Measurements from ENCODE around the gene TUBE1. TPM values are rescaled to one million over a fixed set of nuclear protein-coding genes. Genes with fewer than 3 reads are reported as not detected.
A peak's percentile ranks its signal among the peaks of the same experiment; 100 is the strongest.

The TUBE1 gene
- total RNA-seq, 1 experiment from 2014 or later = 84.5 TPM

DNA sequence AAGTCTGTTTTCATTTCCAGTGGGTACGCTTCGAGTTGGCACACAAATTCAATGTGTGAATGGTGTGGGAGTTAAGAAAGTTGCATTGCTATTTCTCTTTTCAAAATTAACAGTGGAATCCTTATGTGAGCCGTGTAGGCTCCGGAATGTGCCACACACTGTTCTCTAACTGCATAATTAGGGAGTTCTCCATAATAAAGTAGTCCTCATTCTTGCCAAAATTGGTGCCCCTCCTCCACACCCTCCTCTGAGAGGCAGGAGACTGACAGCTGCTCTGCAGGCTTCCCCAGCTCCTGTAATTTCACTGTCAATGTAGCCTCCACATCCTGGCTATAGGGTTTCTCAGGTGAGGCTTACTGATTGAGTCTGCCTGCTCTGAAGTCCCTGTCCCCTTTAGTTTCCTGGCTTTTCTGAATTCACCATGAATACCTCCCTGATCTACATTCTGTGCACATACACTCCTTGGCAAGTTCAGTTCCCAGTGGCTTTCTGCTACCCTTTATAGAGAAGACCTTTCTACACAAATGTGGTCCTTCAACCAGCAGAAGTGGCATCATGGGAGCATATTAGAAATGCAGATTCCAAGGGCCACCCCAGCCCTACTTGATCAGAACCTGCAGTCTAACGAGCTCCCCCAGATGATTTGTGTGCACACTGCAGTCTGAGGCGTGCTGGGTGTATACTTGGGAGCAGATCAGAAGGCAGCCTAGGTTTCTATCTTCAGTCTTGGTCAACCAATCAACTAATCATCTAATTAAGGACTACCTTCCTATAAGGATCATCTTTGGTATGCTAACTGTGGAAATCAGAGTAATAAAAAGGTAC is 53.3 kb downstream of the TUBE1 start:
- no peak for DNase-seq
- H3K36me3 ChIP-seq = no peaks in the 10 kb centered on the region
- no peak overlapping the region for H3K4me3 ChIP-seq
- H3K27ac ChIP-seq = no peak overlapping the region
- H3K27me3 ChIP-seq = no peaks in the 10 kb centered on the region
- H3K4me1 ChIP-seq = peaks cover 15% of the 10 kb centered on the region
- no peaks in the 10 kb centered on the region for H3K9me3 ChIP-seq (replicated peaks)

DNA sequence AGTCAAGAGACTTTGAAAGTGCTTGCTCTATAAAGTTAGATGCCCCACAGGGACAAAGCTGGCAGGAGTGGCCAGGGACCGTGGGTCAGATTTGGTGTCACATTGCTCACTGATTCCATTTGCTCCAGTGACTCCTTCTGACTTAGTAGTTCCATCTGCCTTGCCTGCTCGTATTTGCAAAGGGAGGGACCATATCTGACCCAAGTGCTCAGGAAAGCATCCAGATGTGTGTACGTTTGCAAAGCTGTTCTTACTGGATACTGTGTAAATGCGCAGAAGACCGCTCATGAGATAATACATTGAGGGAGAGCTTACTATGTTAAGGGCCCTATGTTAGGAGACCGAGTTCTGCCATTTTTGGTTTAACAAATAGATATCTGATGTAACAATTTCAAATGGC is 54.6 kb downstream of the TUBE1 start:
- Histone ChIP-seq H3K9me3 (replicated peaks) (no peaks in the 10 kb centered on the region), H3K4me3 (no peak overlapping the region), H3K4me1 (peaks cover 9% of the 10 kb centered on the region; the same call in 1 of the 2 replicates), H3K36me3 (no peaks in the 10 kb centered on the region), H3K27ac (no peak overlapping the region), H3K27me3 (no peaks in the 10 kb centered on the region)
- no peak for DNase-seq

DNA sequence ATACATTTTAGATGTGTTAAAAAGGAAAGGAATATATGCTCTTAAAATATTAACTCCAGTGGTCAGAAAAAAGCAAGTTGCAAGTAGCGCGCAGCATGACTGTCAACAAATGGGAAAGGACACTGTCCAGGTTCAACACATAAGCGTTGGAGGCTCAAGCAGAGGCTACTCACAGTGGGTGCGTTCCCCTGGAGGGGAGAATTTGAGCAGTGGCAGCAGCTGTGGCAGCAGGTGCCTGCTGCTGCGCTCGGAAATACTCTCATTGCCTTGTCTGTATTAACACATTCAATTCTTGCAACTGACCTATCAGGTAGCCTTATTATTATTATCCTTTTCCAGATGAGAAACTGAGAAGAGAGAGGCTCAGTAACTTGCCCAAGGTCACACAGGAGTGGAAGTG is 55.3 kb downstream of the TUBE1 start:
- peak; percentile 76 to 82 for DNase-seq
- Histone ChIP-seq H3K27ac (no peak overlapping the region), H3K4me1 (peaks cover 9% of the 10 kb centered on the region; the same call in 1 of the 2 replicates), H3K36me3 (no peaks in the 10 kb centered on the region), H3K4me3 (no peak overlapping the region), H3K9me3 (replicated peaks) (no peaks in the 10 kb centered on the region), H3K27me3 (no peaks in the 10 kb centered on the region)

DNA sequence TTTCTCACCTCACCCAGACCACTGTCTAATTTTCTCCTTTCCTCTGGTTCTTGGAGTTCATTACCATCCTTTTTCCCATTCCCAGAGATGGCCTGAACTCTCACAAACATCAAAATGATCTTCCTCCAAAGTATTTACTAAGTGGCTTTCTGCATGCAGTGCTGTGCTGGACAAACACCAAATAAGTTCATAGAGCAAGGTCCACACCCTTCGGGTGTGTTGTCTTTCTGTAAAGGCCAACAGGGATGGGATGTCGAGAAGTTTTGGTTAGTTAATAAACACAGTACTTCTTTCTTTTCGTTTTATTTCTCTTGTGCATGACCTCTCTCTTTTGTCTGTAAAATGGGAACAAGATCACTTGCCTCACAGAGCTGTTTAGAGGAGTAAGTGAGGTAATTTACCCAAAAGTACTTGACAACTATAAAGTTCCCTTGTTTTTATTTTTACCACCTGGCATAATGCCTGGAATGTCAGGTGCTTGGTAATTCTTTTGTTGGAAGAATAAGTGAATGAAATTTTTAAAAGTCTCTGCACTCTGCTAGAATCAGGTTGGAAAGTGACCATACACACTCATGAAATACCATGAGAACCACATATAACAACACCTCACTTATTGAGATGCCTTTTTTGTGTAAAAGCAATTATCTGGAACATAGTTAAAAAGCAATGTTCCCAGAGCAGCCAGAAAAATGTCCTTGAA is 56.2 kb downstream of the TUBE1 start:
- DNase-seq = no peak
- no peak overlapping the region for H3K4me3 ChIP-seq
- H3K27ac ChIP-seq = no peak overlapping the region

DNA sequence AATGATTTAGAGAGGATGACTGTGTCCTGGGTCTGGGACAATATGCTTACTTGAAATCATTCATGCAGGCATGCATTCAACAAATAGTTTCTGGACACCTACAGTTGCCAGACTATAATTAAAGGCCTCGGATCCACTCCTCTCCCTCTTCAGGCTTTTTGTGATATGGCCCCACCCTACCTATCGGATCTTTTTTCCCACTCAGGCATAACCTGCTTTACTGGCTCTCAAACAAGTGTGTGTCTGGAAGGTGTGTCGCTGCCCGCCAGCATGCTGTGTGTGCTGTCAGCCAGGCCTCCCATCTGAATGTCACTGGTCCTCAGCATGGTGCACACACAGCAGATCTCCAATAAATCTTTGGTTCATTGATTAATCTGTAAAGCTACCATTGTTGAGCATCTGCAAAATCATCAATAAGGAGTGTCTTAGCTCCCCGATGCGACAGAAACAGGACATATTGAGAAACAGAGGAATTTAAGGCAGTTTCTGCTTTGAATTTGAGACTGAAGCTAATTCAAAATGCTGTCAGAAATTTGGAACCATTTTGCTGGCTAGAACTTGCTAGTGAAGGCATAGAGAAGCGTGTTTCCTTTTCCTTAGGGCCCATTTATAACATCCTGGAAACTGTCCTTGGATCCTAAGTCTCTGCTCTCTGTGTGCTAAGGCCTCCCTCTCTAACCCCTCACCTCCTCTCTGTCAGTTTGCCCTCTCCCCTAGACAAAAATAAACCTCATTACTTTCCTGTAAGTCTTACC is 56.9 kb downstream of the TUBE1 start:
- Histone ChIP-seq H3K9me3 (replicated peaks) (no peaks in the 10 kb centered on the region), H3K27ac (no peak overlapping the region), H3K36me3 (no peaks in the 10 kb centered on the region), H3K27me3 (no peaks in the 10 kb centered on the region), H3K4me1 (peaks cover 9% of the 10 kb centered on the region; the same call in 1 of the 2 replicates), H3K4me3 (no peak overlapping the region)
- DNase-seq = no peak

More for the DNA sequence above, 56.2 kb downstream of the TUBE1 start:
- H3K27me3 ChIP-seq = no peaks in the 10 kb centered on the region
- peaks cover 9% of the 10 kb centered on the region; the same call in 1 of the 2 replicates for H3K4me1 ChIP-seq
- H3K36me3 ChIP-seq = no peaks in the 10 kb centered on the region
- H3K9me3 ChIP-seq (replicated peaks) = no peaks in the 10 kb centered on the region

DNA sequence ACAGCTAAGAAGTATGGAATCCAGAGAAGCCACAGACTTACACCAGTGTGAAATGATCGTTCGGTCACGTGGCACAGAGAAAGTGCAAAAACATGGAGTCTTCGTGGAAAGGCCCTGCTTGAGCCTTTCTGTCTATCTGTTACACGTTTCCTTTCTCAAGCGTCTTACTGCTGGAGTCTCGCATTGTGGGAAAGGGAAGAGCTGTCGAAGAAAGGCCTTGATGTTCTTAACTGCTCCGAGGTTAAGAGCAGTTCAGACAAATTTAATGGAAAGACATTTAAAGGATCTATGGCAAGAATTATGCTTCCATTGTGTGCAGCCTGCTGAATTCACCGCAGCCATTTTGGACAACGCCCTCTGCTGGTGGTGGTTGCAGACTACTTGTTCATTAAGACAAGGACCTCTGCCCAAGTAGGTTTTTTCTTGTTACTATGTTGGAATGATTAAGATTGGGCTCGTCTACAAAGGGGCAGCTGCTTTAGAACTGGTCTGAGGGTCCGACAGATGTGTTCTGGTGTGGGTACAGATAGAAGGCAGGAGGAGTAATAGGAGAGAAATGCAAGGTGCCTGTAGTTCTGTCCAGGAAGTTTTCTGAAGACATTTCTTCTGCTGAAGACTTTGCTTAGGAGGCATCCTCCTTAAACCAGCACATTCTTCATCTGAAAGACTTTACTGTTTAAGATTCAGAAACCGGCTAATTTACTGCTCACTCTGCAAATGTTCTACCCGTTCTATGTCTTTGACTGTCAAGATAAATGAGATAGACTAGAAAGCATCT is 58.0 kb downstream of the TUBE1 start:
- Histone ChIP-seq H3K36me3 (no peaks in the 10 kb centered on the region), H3K4me3 (no peak overlapping the region), H3K27ac (no peak overlapping the region), H3K4me1 (peaks cover 9% of the 10 kb centered on the region; the same call in 1 of the 2 replicates), H3K27me3 (no peaks in the 10 kb centered on the region), H3K9me3 (replicated peaks) (0 out of 2 replicates have a peak, but pooled peaks cover 2% of the 10 kb centered on the region)
- peak; percentile 67 to 81 for DNase-seq

DNA sequence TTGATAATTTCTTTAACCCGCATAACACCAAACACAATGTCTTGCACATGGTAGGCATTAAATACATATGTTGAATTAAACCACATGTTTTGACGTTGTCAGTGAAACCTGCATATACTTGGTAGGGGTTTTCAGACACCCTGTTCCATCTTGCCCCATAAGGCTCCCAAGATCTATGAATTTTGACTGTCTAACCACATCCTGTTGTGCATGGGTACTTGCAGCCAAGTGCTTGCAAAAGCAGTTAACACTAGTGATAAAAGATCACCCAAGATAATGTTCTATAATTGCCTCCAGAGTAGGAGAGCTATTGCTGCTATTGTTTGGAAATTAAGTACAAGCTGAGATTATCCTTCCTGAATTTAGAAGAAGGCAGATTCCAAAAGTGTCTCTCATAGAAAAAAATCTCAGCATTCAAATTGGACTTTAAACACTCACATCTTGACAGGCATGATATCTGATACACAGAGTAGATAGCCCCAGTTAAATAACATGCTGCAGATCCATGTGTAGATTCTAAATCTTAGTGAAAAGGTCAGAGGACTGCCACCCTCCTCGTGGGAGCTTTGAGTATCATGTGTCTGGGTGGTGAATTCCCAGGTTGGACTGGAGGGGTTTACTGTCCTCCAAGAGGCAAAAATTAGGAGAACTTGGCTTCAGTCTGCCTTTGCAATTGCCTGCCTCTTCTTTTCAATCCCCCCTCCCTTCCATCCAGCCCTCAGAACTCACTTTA is 59.2 kb downstream of the TUBE1 start:
- Histone ChIP-seq H3K4me3 (no peak overlapping the region), H3K27ac (no peak overlapping the region), H3K36me3 (no peaks in the 10 kb centered on the region), H3K4me1 (peaks cover 9% of the 10 kb centered on the region; the same call in 1 of the 2 replicates), H3K9me3 (replicated peaks) (0 out of 2 replicates have a peak, but pooled peaks cover 6% of the 10 kb centered on the region), H3K27me3 (no peaks in the 10 kb centered on the region)
- no peak for DNase-seq

DNA sequence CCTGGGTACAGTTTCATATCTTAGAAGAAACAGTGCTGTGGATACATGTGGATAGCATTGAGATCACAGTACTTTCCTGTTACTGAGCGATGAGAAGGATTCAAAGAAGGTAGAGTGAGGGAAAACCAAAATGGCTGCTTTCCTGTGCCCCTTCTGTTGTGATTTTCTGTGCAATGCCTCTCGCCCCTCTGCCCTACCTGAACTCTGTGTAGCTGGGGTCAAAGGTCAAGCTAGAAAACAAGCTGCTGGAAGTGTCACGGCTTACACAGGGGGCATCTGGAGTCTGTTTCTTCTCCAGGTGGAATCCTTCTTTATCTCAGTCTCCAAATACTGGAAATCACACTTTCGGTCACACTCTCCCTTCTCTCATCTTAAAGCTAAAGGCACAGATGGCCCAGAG is 60.3 kb downstream of the TUBE1 start:
- H3K27ac ChIP-seq = no peak overlapping the region
- DNase-seq = no peak
- no peak overlapping the region for H3K4me3 ChIP-seq
- no peaks in the 10 kb centered on the region for H3K27me3 ChIP-seq
- 0 out of 2 replicates have a peak, but pooled peaks cover 6% of the 10 kb centered on the region for H3K9me3 ChIP-seq (replicated peaks)
- no peaks in the 10 kb centered on the region for H3K36me3 ChIP-seq
- 0 out of 2 replicates have a peak, but pooled peaks cover 6% of the 10 kb centered on the region for H3K4me1 ChIP-seq

DNA sequence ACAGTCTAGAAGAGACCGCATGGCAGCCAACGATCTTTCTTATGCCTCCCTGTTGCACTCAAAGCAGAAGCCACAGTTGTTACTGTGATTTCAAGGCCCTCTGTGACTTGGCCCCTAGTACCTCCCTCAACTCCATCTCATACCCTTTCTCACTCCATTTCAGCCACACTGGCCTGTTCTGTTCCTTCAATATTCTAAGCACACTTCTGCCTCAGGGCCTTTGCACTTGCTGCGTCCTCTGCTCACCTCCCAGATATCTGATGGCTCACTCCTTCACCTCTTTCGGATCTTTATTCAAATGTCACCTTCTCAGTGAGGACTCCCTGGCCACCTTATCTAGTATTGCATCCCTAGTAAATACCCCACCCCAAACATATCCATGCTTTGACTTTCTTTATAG is 62.8 kb downstream of the TUBE1 start:
- Histone ChIP-seq H3K9me3 (replicated peaks) (0 out of 2 replicates have a peak, but pooled peaks cover 6% of the 10 kb centered on the region), H3K36me3 (no peaks in the 10 kb centered on the region), H3K27me3 (no peaks in the 10 kb centered on the region), H3K27ac (no peak overlapping the region), H3K4me3 (no peak overlapping the region), H3K4me1 (peaks cover 3% of the 10 kb centered on the region; the same call in 1 of the 2 replicates)
- no peak for DNase-seq

DNA sequence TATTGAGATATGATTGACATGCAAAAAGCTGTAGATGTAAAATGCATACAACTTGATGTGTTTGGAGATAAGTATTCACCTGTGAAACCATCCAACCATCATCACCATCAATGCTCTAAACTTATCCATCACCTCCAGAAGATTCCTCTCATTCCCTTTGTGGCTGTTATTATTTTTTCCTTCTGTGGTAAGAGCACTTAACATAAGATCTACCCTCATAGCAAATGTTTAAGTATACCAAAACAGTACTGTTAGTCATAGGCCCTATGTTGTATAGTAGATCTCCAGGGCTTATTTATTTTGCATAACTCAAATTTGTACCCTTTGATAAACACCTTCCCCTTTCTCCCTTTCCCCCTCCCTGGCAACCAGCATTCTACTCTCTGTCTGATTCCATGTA is 64.5 kb downstream of the TUBE1 start:
- Histone ChIP-seq H3K36me3 (no peaks in the 10 kb centered on the region), H3K27ac (no peak overlapping the region), H3K27me3 (no peaks in the 10 kb centered on the region), H3K9me3 (replicated peaks) (0 out of 2 replicates have a peak, but pooled peaks cover 6% of the 10 kb centered on the region), H3K4me1 (peaks cover 19% of the 10 kb centered on the region), H3K4me3 (no peak overlapping the region)
- no peak for DNase-seq

DNA sequence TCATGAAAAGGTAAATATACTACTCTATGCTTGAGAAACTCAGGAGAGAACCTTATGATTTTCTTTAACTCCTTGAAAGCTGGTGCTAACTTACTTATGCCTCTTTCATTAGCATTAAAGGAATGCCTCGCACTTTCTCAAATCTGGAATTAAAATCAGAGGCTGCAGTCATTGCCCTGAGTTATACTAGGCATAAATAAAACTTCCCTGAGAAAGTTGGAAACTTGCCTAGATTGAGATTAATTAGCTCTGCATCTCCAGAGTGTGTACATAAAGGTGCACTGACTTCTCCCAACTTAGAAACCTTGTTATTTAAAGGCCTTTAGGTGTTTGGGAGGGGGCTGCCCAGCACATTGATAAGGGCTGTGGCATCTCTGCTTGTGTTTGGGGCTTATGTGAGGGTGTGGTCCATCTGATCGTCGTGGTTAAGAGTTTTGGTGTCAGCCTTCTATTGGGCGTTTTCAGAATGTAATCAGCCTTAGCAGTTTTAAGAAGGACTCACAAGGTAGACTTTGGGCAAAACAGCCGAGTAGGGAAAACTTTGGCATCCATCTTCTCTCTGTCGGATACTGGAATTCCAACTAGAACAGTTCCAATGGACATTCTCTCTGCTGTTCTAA is 65.5 kb downstream of the TUBE1 start:
- Histone ChIP-seq H3K4me3 (no peak overlapping the region), H3K9me3 (replicated peaks) (0 out of 2 replicates have a peak, but pooled peaks cover 6% of the 10 kb centered on the region), H3K36me3 (no peaks in the 10 kb centered on the region), H3K27ac (no peak overlapping the region), H3K4me1 (peaks cover 19% of the 10 kb centered on the region), H3K27me3 (no peaks in the 10 kb centered on the region)
- DNase-seq = no peak
